ENCODE results near the gene DRD5.

The DRD5 gene

GRCh38 chr4:9800848-9801247, 19.4 kb downstream of the DRD5 start:
- no peak overlapping the region for H3K4me3 ChIP-seq (ENCODE audit: low read depth, low read length)
- no peak for TF ChIP-seq CTCF (conservative IDR thresholded peaks at IDR 0.05; ENCODE audit: low read depth, low read length)
- DNase-seq (ENCODE audit: low read depth), result no peak

GRCh38 chr4:9804918-9805317, 23.5 kb downstream of the DRD5 start:
- H3K4me3 ChIP-seq (ENCODE audit: low read depth, low read length), result no peak overlapping the region
- DNase-seq (ENCODE audit: low read depth), result peak; percentile 12
- no peak for TF ChIP-seq CTCF (conservative IDR thresholded peaks at IDR 0.05; ENCODE audit: low read depth, low read length)

- no peak for TF ChIP-seq CTCF (conservative IDR thresholded peaks at IDR 0.05; ENCODE audit: low read depth, low read length)
- DNase-seq (ENCODE audit: low read depth), result no peak
- no peak overlapping the region for H3K4me3 ChIP-seq (ENCODE audit: low read depth, low read length)
Observed at GRCh38 chr4:9808077-9808476, 26.6 kb downstream of the DRD5 start.

GRCh38 chr4:9811806-9812205, 30.4 kb downstream of the DRD5 start:
- TF ChIP-seq CTCF (conservative IDR thresholded peaks at IDR 0.05; ENCODE audit: low read depth, low read length), result no peak
- DNase-seq (ENCODE audit: low read depth), result no peak
- H3K4me3 ChIP-seq (ENCODE audit: low read depth, low read length), result no peak overlapping the region

GRCh38 chr4:9812501-9813340, 31.3 kb downstream of the DRD5 start:
- no peak for TF ChIP-seq CTCF (conservative IDR thresholded peaks at IDR 0.05; ENCODE audit: low read depth, low read length)
- no peak overlapping the region for H3K4me3 ChIP-seq (ENCODE audit: low read depth, low read length)
- DNase-seq (ENCODE audit: low read depth), result peak; percentile 55

GRCh38 chr4:9816285-9816684, 34.9 kb downstream of the DRD5 start:
- no peak for DNase-seq (ENCODE audit: low read depth)
- H3K4me3 ChIP-seq (ENCODE audit: low read depth, low read length), result no peak overlapping the region
- no peak for TF ChIP-seq CTCF (conservative IDR thresholded peaks at IDR 0.05; ENCODE audit: low read depth, low read length)

- TF ChIP-seq CTCF (conservative IDR thresholded peaks at IDR 0.05; ENCODE audit: low read depth, low read length), result no peak
- H3K4me3 ChIP-seq (ENCODE audit: low read depth, low read length), result no peak overlapping the region
- DNase-seq (ENCODE audit: low read depth), result no peak
Observed at GRCh38 chr4:9820343-9820742, 38.9 kb downstream of the DRD5 start.

Data from choroid plexus epithelial cell (primary cell).